Measurements from ENCODE around the gene AHI1. TPM values are rescaled to one million over a fixed set of nuclear protein-coding genes. Genes with fewer than 3 reads are reported as not detected.

AHI1 gene
- total RNA-seq, 3 donors from 2014 or later (not counting 1 experiment from before 2014, with no cell fraction given): 24.0 to 40.3 (median 32.4) TPM

DNA sequence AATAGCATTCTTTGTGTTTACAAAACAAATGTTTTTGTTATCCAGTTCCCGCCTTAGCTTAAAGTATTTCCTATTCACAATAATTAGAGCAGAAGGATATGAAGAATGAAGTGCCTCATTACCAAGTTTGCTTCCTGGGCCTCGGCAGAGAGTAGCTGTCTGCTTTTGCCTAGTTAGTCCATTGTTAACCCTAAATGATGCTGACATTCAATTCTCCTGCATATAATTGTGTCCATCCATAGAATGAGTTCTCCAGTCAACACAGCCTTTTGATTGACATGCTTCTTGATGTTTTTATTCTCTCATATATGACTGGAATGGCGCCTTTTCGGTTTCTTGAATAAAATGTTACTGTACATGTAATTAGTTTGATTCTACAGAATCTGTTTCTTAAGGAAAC is 215.6 kb downstream of the AHI1 start:
- DNase-seq: no peak
- no peaks in the 10 kb centered on the region for H3K9me3 ChIP-seq (ENCODE audit: control insufficient read depth, insufficient read depth, low read length)
- no peaks in the 10 kb centered on the region for H3K27me3 Mint-ChIP-seq (ENCODE audit: low read depth in 2 of 2)
- no peaks in the 10 kb centered on the region for H3K4me1 Mint-ChIP-seq
- no peak for ATAC-seq
- intact Hi-C loops (cut with micrococcal nuclease): no loop called here
- no peak overlapping the region for H3K4me3 ChIP-seq (ENCODE audit: low read length)
- H3K27ac Mint-ChIP-seq: no peak overlapping the region
- WGBS (ENCODE audit: insufficient coverage): 40% methylated on average over 1 of the region's 4 CpGs
- H3K36me3 Mint-ChIP-seq: no peaks in the 10 kb centered on the region
- TF ChIP-seq, protein P1, sequence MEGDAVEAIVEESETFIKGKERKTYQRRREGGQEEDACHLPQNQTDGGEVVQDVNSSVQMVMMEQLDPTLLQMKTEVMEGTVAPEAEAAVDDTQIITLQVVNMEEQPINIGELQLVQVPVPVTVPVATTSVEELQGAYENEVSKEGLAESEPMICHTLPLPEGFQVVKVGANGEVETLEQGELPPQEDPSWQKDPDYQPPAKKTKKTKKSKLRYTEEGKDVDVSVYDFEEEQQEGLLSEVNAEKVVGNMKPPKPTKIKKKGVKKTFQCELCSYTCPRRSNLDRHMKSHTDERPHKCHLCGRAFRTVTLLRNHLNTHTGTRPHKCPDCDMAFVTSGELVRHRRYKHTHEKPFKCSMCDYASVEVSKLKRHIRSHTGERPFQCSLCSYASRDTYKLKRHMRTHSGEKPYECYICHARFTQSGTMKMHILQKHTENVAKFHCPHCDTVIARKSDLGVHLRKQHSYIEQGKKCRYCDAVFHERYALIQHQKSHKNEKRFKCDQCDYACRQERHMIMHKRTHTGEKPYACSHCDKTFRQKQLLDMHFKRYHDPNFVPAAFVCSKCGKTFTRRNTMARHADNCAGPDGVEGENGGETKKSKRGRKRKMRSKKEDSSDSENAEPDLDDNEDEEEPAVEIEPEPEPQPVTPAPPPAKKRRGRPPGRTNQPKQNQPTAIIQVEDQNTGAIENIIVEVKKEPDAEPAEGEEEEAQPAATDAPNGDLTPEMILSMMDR (IDR thresholded peaks at IDR 0.05): no peak
- no peaks in the 10 kb centered on the region for H3K36me3 ChIP-seq (ENCODE audit: control insufficient read depth, insufficient read depth, low read length)
- H3K27me3 ChIP-seq (ENCODE audit: control insufficient read depth, insufficient read depth, low read length): no peaks in the 10 kb centered on the region
- no peak overlapping the region for H3K4me3 Mint-ChIP-seq
- no peak overlapping the region for H3K27ac ChIP-seq (ENCODE audit: low read length)
- no peaks in the 10 kb centered on the region for H3K4me1 ChIP-seq (ENCODE audit: control insufficient read depth, insufficient read depth, low read length)
- no peaks in the 10 kb centered on the region for H3K9me3 Mint-ChIP-seq

DNA sequence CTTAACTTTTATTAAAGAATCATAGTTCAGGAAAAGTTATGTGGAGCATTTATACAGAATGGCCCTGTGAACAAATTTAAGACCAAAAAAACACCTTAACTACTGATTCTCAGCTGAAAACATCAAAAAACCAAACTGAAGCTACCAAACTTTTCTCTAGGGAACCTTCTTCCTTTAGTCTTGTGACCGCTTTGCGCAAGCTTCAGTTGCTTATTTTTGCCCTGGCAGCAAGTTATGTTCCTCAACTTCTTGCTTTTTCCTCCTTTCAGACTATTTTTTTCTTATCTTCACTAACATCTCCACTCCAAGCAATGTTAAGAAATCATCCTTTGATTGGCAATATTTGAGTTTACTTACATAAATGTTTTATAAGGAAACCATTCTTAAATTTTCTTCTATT is 216.3 kb downstream of the AHI1 start:
- DNase-seq: no peak
- no peak overlapping the region for H3K4me3 Mint-ChIP-seq
- H3K27me3 Mint-ChIP-seq (ENCODE audit: low read depth in 2 of 2): no peaks in the 10 kb centered on the region
- Histone ChIP-seq H3K4me3 (ENCODE audit: low read length) (no peak overlapping the region), H3K9me3 (ENCODE audit: control insufficient read depth, insufficient read depth, low read length) (no peaks in the 10 kb centered on the region), H3K4me1 (ENCODE audit: control insufficient read depth, insufficient read depth, low read length) (no peaks in the 10 kb centered on the region), H3K27me3 (ENCODE audit: control insufficient read depth, insufficient read depth, low read length) (no peaks in the 10 kb centered on the region), H3K36me3 (ENCODE audit: control insufficient read depth, insufficient read depth, low read length) (no peaks in the 10 kb centered on the region), H3K27ac (ENCODE audit: low read length) (no peak overlapping the region)
- no peaks in the 10 kb centered on the region for H3K9me3 Mint-ChIP-seq
- H3K4me1 Mint-ChIP-seq: no peaks in the 10 kb centered on the region
- intact Hi-C loops (cut with micrococcal nuclease): no loop called here
- ATAC-seq: no peak
- H3K36me3 Mint-ChIP-seq: no peaks in the 10 kb centered on the region
- H3K27ac Mint-ChIP-seq: no peak overlapping the region
- TF ChIP-seq, protein P1 (IDR thresholded peaks at IDR 0.05): no peak
- 63% methylated on average over 2 of the region's 2 CpGs for WGBS (ENCODE audit: insufficient coverage)

DNA sequence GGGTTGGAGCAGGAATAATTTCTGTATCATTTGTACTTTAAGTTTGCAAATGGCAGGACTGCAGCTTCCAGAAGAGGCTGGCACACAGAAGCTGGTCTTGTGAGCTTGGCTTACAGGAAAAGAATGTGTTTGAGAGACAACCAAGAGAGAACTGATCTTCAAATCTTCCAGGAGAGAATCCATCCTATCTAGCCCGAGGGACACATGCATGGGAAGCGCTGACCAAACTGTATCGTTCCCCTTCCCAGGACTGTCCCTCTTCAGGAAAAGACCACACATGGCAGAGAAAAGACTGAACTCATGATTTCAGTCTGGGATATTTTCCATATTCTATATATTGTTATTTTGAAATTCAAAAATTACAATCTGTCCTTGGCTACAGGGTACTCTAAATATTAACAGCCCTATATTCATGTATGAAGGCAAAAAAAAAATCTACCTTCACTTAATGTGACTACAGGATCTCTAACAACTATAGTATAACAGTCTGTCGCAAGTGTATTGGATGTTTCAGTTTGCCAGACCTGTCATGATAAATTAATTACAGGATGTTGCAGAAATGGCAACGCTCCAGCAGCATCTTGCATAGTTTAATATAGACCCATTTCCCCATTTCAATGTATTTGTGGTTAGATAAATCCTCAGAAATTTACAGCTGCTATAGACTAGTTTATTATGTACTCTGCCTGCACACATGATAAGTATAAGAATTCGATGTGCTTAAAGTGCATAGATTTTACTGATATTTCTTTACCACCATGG is 217.0 kb downstream of the AHI1 start:
- Histone ChIP-seq H3K27ac (ENCODE audit: low read length) (no peak overlapping the region), H3K4me3 (ENCODE audit: low read length) (no peak overlapping the region), H3K9me3 (ENCODE audit: control insufficient read depth, insufficient read depth, low read length) (no peaks in the 10 kb centered on the region), H3K36me3 (ENCODE audit: control insufficient read depth, insufficient read depth, low read length) (no peaks in the 10 kb centered on the region), H3K27me3 (ENCODE audit: control insufficient read depth, insufficient read depth, low read length) (no peaks in the 10 kb centered on the region), H3K4me1 (ENCODE audit: control insufficient read depth, insufficient read depth, low read length) (no peaks in the 10 kb centered on the region)
- no peak for DNase-seq
- WGBS (ENCODE audit: insufficient coverage): 51% methylated on average over 4 of the region's 6 CpGs
- Mint-ChIP-seq H3K9me3 (no peaks in the 10 kb centered on the region), H3K4me1 (no peaks in the 10 kb centered on the region), H3K27me3 (ENCODE audit: low read depth in 2 of 2) (no peaks in the 10 kb centered on the region), H3K36me3 (no peaks in the 10 kb centered on the region), H3K27ac (no peak overlapping the region), H3K4me3 (no peak overlapping the region)
- intact Hi-C loops (cut with micrococcal nuclease): no loop called here
- no peak for ATAC-seq
- TF ChIP-seq, protein P1 (IDR thresholded peaks at IDR 0.05): no peak

DNA sequence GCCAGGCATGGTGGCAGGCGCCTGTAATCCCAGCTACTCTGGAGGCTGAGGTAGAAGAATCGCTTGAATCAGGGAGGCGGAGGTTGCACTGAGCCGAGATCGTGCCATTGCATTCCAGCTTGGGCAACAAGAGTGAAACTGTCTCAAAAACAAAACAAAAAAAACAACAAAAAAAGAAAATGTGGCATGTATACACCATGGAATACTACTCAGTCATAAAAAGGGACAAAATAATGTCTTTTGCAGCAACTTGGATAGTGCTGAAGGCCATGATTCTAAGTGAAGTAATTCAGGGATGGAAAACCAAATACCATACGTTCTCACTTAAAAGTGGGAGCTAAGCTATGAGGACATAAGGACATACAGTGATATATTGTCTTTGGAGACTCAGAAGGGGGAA is 220.1 kb downstream of the AHI1 start:
- DNase-seq (no peak), ATAC-seq (no peak)
- Mint-ChIP-seq H3K36me3 (no peaks in the 10 kb centered on the region), H3K4me3 (no peak overlapping the region), H3K9me3 (no peaks in the 10 kb centered on the region), H3K4me1 (no peaks in the 10 kb centered on the region), H3K27me3 (ENCODE audit: low read depth in 2 of 2) (no peaks in the 10 kb centered on the region), H3K27ac (no peak overlapping the region)
- Histone ChIP-seq H3K4me3 (ENCODE audit: low read length) (no peak overlapping the region), H3K36me3 (ENCODE audit: control insufficient read depth, insufficient read depth, low read length) (no peaks in the 10 kb centered on the region), H3K27ac (ENCODE audit: low read length) (no peak overlapping the region), H3K27me3 (ENCODE audit: control insufficient read depth, insufficient read depth, low read length) (no peaks in the 10 kb centered on the region), H3K4me1 (ENCODE audit: control insufficient read depth, insufficient read depth, low read length) (no peaks in the 10 kb centered on the region), H3K9me3 (ENCODE audit: control insufficient read depth, insufficient read depth, low read length) (no peaks in the 10 kb centered on the region)
- intact Hi-C loops (cut with micrococcal nuclease): no loop called here
- WGBS (ENCODE audit: insufficient coverage): 97% methylated on average over 6 of the region's 6 CpGs
- TF ChIP-seq, protein P1 (IDR thresholded peaks at IDR 0.05): no peak
